HepG2 (cell line): ENCODE results near the gene CDYL. TPM values are rescaled to one million over a fixed set of nuclear protein-coding genes. Genes with fewer than 3 reads are reported as not detected.
A peak's percentile ranks its signal among the peaks of the same experiment; 100 is the strongest.

Experiments
- ATAC-seq: fragments of 200-7000 bp; cut with Tn5 transposase; 3 replicates; pipeline ENCODE4 v1.9.1; 2020; ENCODE audit warnings: mild to moderate bottlenecking, moderate library complexity
- BruUV-seq: library from RNA; stranded (reverse); fragments of 400-500 nt; replicated peaks from 2 replicates; lab custom pipeline; 2021; lab: Mats Ljungman, UMichigan
- CTCF ChIA-PET: fragments of 300-600 bp; formaldehyde crosslinking; extraction: SDS; loops from one replicate; lab custom pipeline; 2021; ENCODE audit warnings: low total read pairs, inconsistent platforms, low intra/inter-chr PET ratio; lab: Yijun Ruan, JAX
- POLR2A ChIA-PET: fragments of 350-600 bp; sonication (Branson Sonifier 250); formaldehyde crosslinking; loops from one replicate; lab custom pipeline; 2020; ENCODE audit warnings: antibody characterized with exemption, inconsistent platforms; lab: Yijun Ruan, JAX
- DNase-seq: peaks from one replicate; pipeline ENCODE4 v3.0.0-alpha.2; 2015; ENCODE audit warnings: low spot score
- FAIRE-seq: peaks from 3 replicates; lab custom pipeline; 2011; peaks lifted over from hg19 to GRCh38; lab: Jason Lieb, UNC
- H2AFZ ChIP-seq: one replicate; pipeline ENCODE4 v1.6.1; 2011; ENCODE audit warnings: low read length, inconsistent platforms
- H3K27ac ChIP-seq: fragments of 300-600 bp; 3 replicates; pipeline ENCODE4 v1.8.0; 2011; ENCODE audit warnings: mixed run types, mild to moderate bottlenecking, mixed read lengths, low read length, inconsistent platforms; ENCODE audit not compliant: insufficient read depth; ENCODE audit errors: extremely low read length
- H3K27me3 ChIP-seq, 2 experiments: fragments of 200-600 bp in 1 of 2; 2 replicates in 1 of 2; 3 replicates in 1 of 2; pipeline versions ENCODE4 v1.6.0 to v1.8.0; 2011; ENCODE audit warnings: low read length in 2 of 2, mild to moderate bottlenecking in 2 of 2, moderate library complexity in 2 of 2, inconsistent platforms in 1 of 2; ENCODE audit not compliant: insufficient read depth in 2 of 2, control insufficient read depth in 1 of 2
- H3K36me3 ChIP-seq, 2 experiments: fragments of 200-600 bp in 1 of 2; replicated peaks in 1 of 2; 2 replicates in 1 of 2; 3 replicates in 1 of 2; pipeline versions ENCODE4 v1.5.1 to v1.8.0; 2011; ENCODE audit warnings: low read length in 2 of 2, inconsistent platforms in 1 of 2; ENCODE audit not compliant: insufficient read depth in 2 of 2, control insufficient read depth in 1 of 2
- H3K4me1 ChIP-seq: 2 replicates; pipeline ENCODE4 v1.5.1; 2012; ENCODE audit warnings: low read length, inconsistent platforms; ENCODE audit not compliant: insufficient read depth
- H3K4me2 ChIP-seq: 2 replicates; pipeline ENCODE4 v1.6.0; 2011; ENCODE audit warnings: low read depth, low read length, inconsistent platforms
- H3K4me3 ChIP-seq, 3 experiments: fragments of 200-600 bp in 1 of 3; sonication (generic), shearing (Covaris generic) in 1 of 3; replicated peaks in 1 of 3; 2 replicates each; pipeline ENCODE4 v1.5.1; 2011 to 2016; ENCODE audit warnings: low read length in 3 of 3, inconsistent platforms in 2 of 3, low read depth in 2 of 3, mild to moderate bottlenecking in 2 of 3, control low read depth in 1 of 3, mixed read lengths in 1 of 3; ENCODE audit not compliant: insufficient read depth in 1 of 3
- H3K79me2 ChIP-seq: one replicate; pipeline ENCODE4 v1.6.1; 2011; ENCODE audit warnings: low read length, inconsistent platforms; ENCODE audit not compliant: insufficient read depth
- H3K9ac ChIP-seq: 2 replicates; pipeline ENCODE4 v1.6.0; 2011; ENCODE audit warnings: mild to moderate bottlenecking, low read depth, low read length, inconsistent platforms; ENCODE audit not compliant: insufficient read depth
- H3K9me3 ChIP-seq: 2 replicates; pipeline ENCODE4 v1.5.1; 2012; ENCODE audit warnings: mild to moderate bottlenecking, low read length
- H4K20me1 ChIP-seq: 2 replicates; pipeline ENCODE4 v1.6.0; 2011; ENCODE audit warnings: inconsistent platforms, mild to moderate bottlenecking, low read length, moderate library complexity; ENCODE audit not compliant: insufficient read depth
- CEBPG ChIP-seq: IDR thresholded peaks from 2 replicates; pipeline ENCODE4 v1.6.1; 2016
- CHCHD3 ChIP-seq: sonication (generic); formaldehyde crosslinking; IDR thresholded peaks from 2 replicates; pipeline ENCODE4 v1.8.0; 2022; ENCODE audit warnings: mild to moderate bottlenecking, missing genetic modification reagents, moderate library complexity
- CHD4 ChIP-seq: fragments of 200-600 bp; sonication (generic); IDR thresholded peaks from 2 replicates; pipeline ENCODE4 v1.7.0; 2017; ENCODE audit warnings: mild to moderate bottlenecking, low read length, borderline replicate concordance
- FOXM1 ChIP-seq: sonication (generic); formaldehyde crosslinking; IDR thresholded peaks from 2 replicates; pipeline ENCODE4 v1.5.0; 2020; ENCODE audit warnings: missing genetic modification reagents
- KLF12 ChIP-seq: sonication (generic); formaldehyde crosslinking; IDR thresholded peaks from 2 replicates; pipeline ENCODE4 v1.4.0; 2020; ENCODE audit warnings: missing genetic modification reagents, borderline replicate concordance
- NFKB2 ChIP-seq: sonication (generic); formaldehyde crosslinking; IDR thresholded peaks from 2 replicates; pipeline ENCODE4 v1.4.0; 2020; ENCODE audit warnings: missing genetic modification reagents, borderline replicate concordance
- RELA ChIP-seq: sonication (generic); formaldehyde crosslinking; IDR thresholded peaks from 2 replicates; pipeline ENCODE4 v1.4.0; 2020; ENCODE audit warnings: missing genetic modification reagents
- SRSF1 ChIP-seq: fragments of 200-400 bp; formaldehyde crosslinking; optimal IDR thresholded peaks from 2 replicates; pipeline ENCODE3; 2017; ENCODE audit warnings: mild to moderate bottlenecking, low read depth, low read length, moderate library complexity
- ZNF121 ChIP-seq: sonication (generic); formaldehyde crosslinking; IDR thresholded peaks from 2 replicates; pipeline ENCODE4 v1.5.0; 2020; ENCODE audit warnings: mild to moderate bottlenecking, missing genetic modification reagents
- ZNF564 ChIP-seq: sonication (generic); formaldehyde crosslinking; IDR thresholded peaks from 2 replicates; pipeline ENCODE4 v1.8.1; 2023; ENCODE audit warnings: mild to moderate bottlenecking, missing genetic modification reagents
- WGBS: methylation state at CpG from one replicate; pipeline ENCODE4 v1.1.6; 2017; ENCODE audit warnings: low lambda C conversion rate; 5-methylcytosine and 5-hydroxymethylcytosine counted together
- in situ Hi-C: cut with HindIII; loops from 2 replicates; pipeline ENCODE4 v1.10.0; 2017; ENCODE audit warnings: low pct_unique_long_range_greater_than_20kb; ENCODE audit not compliant: extremely low pct_ligation_motif_present
- intact Hi-C: fragments of 100-400 bp; cut with micrococcal nuclease; formaldehyde crosslinking; loops from one replicate; pipeline ENCODE4 v1.10.0; 2022; ENCODE audit not compliant: unreplicated experiment
- polyA plus RNA-seq, 8 experiments: library from polyadenylated mRNA; depleted of rRNA in 3 of 8; stranded (reverse) in 7 of 8; unstranded in 1 of 8; fragments of >200 nt; fragmentation: Illumina TruSeq in 4 of 8; extraction: Trizol in 4 of 8; gene quantifications; 2 replicates each; pipeline versions ENCODE4 v1.2.1 to v1.2.3, GENCODE V29; 2011 to 2016; ENCODE audit warnings: low read depth in 4 of 8, missing spikeins in 1 of 8, mixed read lengths in 1 of 8; ENCODE audit not compliant: insufficient read depth in 1 of 8
- total RNA-seq, 5 experiments: library from RNA; depleted of rRNA; stranded (reverse); fragments of >200 nt; fragmentation: Illumina TruSeq; extraction: Trizol; gene quantifications; 2 replicates each; pipeline ENCODE4 v1.2.3, GENCODE V29; 2016; ENCODE audit warnings: low read depth in 1 of 5
- TF ChIP-seq, protein P1 (sequence below): sonication (generic); formaldehyde crosslinking; IDR thresholded peaks from 2 replicates; pipeline ENCODE4 v1.5.0; 2020; ENCODE audit warnings: missing genetic modification reagents
- TF ChIP-seq, protein P2 (sequence below): sonication (generic); formaldehyde crosslinking; IDR thresholded peaks from 2 replicates; pipeline ENCODE4 v1.4.0; 2020; ENCODE audit warnings: missing genetic modification reagents, mild to moderate bottlenecking, borderline replicate concordance

The CDYL gene
- total and polyA plus RNA-seq, 2 of the 13 experiments (the other 11 are each of a cell fraction or from before 2014, with no cell fraction given): 22.8 to 105 TPM

DNA sequence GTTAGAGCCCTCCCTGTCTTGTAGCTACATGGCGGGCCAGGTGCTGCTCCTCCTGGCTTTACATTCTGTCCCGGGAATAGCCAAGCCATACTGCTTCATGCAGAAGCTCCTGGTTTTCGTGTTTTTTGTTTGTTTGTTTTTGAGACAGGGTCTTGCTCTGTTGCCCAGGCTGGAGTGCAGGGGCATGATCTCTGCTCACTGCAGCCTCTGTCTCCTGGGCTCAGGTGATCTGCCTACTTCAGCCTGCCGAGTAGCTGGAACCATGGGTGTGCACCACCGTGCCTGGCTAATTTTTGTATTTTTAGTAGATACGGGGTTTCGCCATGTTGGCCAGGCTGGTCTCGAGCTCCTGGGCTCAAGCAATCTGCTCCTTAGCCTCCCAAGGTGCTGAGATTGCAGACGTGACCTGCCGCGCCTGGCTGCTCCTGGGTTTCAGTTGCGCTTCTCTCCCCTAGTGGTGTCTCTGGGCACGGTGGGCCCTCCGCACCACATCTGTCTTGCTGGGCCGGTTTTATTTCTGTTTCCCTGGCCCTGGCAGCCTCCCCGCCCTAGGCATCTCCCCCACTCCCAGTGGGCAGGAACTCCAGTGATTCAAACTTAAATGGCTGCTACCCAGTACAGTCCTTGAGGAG lies 12.9 kb downstream of the CDYL start:
- FAIRE-seq: no peak
- Histone ChIP-seq H3K9me3 (no peaks in the 10 kb centered on the region), H3K36me3 (no peaks in the 10 kb centered on the region), H3K4me2 (no peak overlapping the region), H3K4me1 (peaks cover 38% of the 10 kb centered on the region), H3K4me3 (no peak overlapping the region), H4K20me1 (peaks cover 9% of the 10 kb centered on the region), H3K27me3 (no peaks in the 10 kb centered on the region), H3K79me2 (peaks cover 82% of the 10 kb centered on the region), H3K9ac (no peak overlapping the region), H3K27ac (no peak overlapping the region), H2AFZ (no peak overlapping the region)
- ATAC-seq: peak; percentile 29
- CTCF ChIA-PET: no interaction called here
- in situ Hi-C loops (no loop called here), intact Hi-C loops (no loop called here)
- 91% methylated on average over 16 of the region's 16 CpGs for WGBS
- BruUV-seq: no TSS peak
- no peak for TF ChIP-seq FOXM1 (CRISPR knock-in tag)
- TF ChIP-seq ZNF121 (CRISPR knock-in tag): peak; percentile 79
- POLR2A ChIA-PET: no interaction called here
- no peak for DNase-seq

DNA sequence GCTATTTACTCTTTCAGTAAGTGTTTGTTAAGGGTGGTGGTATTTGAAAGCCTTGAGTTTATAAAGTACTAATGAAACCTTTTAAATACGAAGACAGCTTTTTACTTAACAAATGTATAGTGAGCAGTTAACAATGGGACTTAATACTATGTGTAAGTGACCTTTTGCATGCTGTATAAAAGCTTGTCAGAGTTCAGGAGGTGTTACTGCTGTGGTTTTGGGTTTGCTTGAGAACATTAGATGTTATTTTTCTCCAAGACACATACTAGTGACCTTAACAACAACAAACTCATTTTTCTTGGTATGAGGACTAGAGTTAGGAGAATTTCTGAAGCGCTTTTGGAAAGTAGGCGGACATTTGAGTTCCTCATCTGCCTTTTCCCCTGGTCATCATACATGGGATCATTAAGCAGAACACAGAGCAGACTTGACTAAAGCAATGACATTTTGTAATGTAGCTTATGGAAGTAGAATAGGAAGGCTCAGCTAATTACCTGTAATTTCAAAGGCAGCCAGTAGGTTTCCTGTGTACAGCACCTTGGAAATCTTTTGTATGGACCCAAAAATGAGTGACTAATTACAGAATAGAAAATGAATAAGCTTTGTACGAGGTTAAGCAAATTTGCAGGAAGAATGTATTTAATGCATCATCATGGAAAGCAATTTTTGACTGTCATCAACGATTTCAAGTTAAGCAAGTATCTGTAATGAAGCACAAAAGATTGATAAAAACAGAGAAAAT lies 14.1 kb downstream of the CDYL start:
- Histone ChIP-seq H3K9me3 (no peaks in the 10 kb centered on the region), H3K4me2 (no peak overlapping the region), H3K4me3 (no peak overlapping the region), H3K36me3 (no peaks in the 10 kb centered on the region), H4K20me1 (peaks cover 12% of the 10 kb centered on the region), H3K79me2 (peaks cover 82% of the 10 kb centered on the region), H3K27me3 (no peaks in the 10 kb centered on the region), H3K4me1 (peaks cover 35% of the 10 kb centered on the region), H3K27ac (no peak overlapping the region), H3K9ac (no peak overlapping the region), H2AFZ (no peak overlapping the region)
- ChIA-PET POLR2A (interaction anchor here (0.7 kb wide), 1 partner anchor 13 kb away, joined by 4 read pairs; no protein-coding TSS in a partner anchor), CTCF (no interaction called here)
- 81% methylated on average over 5 of the region's 5 CpGs for WGBS
- no peak for FAIRE-seq
- ATAC-seq: peak; percentile 25; the same call in 1 of the 3 replicates
- TF ChIP-seq NFKB2 (CRISPR knock-in tag) (no peak), ZNF564 (CRISPR knock-in tag) (no peak), SRSF1 (no peak), CEBPG (CRISPR knock-in tag) (no peak), RELA (CRISPR knock-in tag) (no peak), CHCHD3 (CRISPR knock-in tag) (no peak), KLF12 (no peak), CHD4 (no peak)
- TF ChIP-seq, protein P1, sequence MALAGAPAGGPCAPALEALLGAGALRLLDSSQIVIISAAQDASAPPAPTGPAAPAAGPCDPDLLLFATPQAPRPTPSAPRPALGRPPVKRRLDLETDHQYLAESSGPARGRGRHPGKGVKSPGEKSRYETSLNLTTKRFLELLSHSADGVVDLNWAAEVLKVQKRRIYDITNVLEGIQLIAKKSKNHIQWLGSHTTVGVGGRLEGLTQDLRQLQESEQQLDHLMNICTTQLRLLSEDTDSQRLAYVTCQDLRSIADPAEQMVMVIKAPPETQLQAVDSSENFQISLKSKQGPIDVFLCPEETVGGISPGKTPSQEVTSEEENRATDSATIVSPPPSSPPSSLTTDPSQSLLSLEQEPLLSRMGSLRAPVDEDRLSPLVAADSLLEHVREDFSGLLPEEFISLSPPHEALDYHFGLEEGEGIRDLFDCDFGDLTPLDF (CRISPR knock-in tag): no peak
- TF ChIP-seq, protein P2, sequence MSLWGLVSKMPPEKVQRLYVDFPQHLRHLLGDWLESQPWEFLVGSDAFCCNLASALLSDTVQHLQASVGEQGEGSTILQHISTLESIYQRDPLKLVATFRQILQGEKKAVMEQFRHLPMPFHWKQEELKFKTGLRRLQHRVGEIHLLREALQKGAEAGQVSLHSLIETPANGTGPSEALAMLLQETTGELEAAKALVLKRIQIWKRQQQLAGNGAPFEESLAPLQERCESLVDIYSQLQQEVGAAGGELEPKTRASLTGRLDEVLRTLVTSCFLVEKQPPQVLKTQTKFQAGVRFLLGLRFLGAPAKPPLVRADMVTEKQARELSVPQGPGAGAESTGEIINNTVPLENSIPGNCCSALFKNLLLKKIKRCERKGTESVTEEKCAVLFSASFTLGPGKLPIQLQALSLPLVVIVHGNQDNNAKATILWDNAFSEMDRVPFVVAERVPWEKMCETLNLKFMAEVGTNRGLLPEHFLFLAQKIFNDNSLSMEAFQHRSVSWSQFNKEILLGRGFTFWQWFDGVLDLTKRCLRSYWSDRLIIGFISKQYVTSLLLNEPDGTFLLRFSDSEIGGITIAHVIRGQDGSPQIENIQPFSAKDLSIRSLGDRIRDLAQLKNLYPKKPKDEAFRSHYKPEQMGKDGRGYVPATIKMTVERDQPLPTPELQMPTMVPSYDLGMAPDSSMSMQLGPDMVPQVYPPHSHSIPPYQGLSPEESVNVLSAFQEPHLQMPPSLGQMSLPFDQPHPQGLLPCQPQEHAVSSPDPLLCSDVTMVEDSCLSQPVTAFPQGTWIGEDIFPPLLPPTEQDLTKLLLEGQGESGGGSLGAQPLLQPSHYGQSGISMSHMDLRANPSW (CRISPR knock-in tag): no peak
- intact Hi-C loops: no loop called here
- BruUV-seq: TSS peak; percentile 24
- DNase-seq: no peak
- in situ Hi-C loops: no loop called here
